CD14-positive monocyte (primary cell): Measurements from ENCODE around the gene AP4S1. TPM values are rescaled to one million over a fixed set of nuclear protein-coding genes. Genes with fewer than 3 reads are reported as not detected.

ENCODE experiments used
- DNase-seq, 3 donors: peaks; one replicate each; pipeline ENCODE4 v3.0.0-alpha.2; 2011 to 2022
- H2AFZ ChIP-seq: 2 replicates; pipeline ENCODE4 v1.6.0; 2012; ENCODE audit warnings: mild to moderate bottlenecking, low read depth, low read length, inconsistent platforms; ENCODE audit not compliant: insufficient read depth, poor library complexity, severe bottlenecking
- H3K27ac ChIP-seq, 2 donors: 1 replicate in 1 of 2; 2 replicates in 1 of 2; pipeline ENCODE4 v1.5.1; 2012 to 2013; ENCODE audit warnings: low read length in 2 of 2, control low read depth in 1 of 2, inconsistent platforms in 1 of 2, low read depth in 1 of 2, mild to moderate bottlenecking in 1 of 2
- H3K27me3 ChIP-seq, 2 donors: one replicate each; pipeline versions ENCODE4 v1.6.0 to v1.6.1; 2011 to 2013; ENCODE audit warnings: low read length in 2 of 2; ENCODE audit not compliant: control insufficient read depth in 2 of 2, insufficient read depth in 2 of 2
- H3K36me3 ChIP-seq, 2 donors: replicated peaks in 1 of 2; 1 replicate in 1 of 2; 2 replicates in 1 of 2; pipeline versions ENCODE4 v1.5.1 to v1.6.1; 2012 to 2013; ENCODE audit warnings: low read length in 2 of 2, control low read depth in 1 of 2, inconsistent platforms in 1 of 2, mild to moderate bottlenecking in 1 of 2; ENCODE audit not compliant: insufficient read depth in 2 of 2, control insufficient read depth in 1 of 2
- H3K4me1 ChIP-seq, 2 donors: 1 replicate in 1 of 2; 2 replicates in 1 of 2; pipeline versions ENCODE4 v1.5.1 to v1.6.1; 2012 to 2013; ENCODE audit warnings: low read length in 2 of 2, control low read depth in 1 of 2, inconsistent platforms in 1 of 2, mild to moderate bottlenecking in 1 of 2, moderate library complexity in 1 of 2; ENCODE audit not compliant: insufficient read depth in 2 of 2, control insufficient read depth in 1 of 2
- H3K4me2 ChIP-seq: replicated peaks from 2 replicates; pipeline ENCODE3; 2012; ENCODE audit warnings: low read length, moderate library complexity, mild to moderate bottlenecking; ENCODE audit not compliant: poor library complexity, severe bottlenecking; ENCODE audit errors: extremely low read depth
- H3K4me3 ChIP-seq, 3 experiments: fragments of 200-600 bp in 1 of 3; sonication (generic) in 1 of 3; replicated peaks in 1 of 3; 1 replicate in 2 of 3; 2 replicates in 1 of 3; pipeline ENCODE4 v1.5.1; 2011 to 2013; ENCODE audit warnings: low read length in 3 of 3, mild to moderate bottlenecking in 3 of 3, control low read depth in 2 of 3, low read depth in 2 of 3, inconsistent platforms in 1 of 3, moderate library complexity in 1 of 3
- H3K79me2 ChIP-seq: 2 replicates; pipeline ENCODE4 v1.6.0; 2012; ENCODE audit warnings: mild to moderate bottlenecking, control low read depth, inconsistent platforms, low read length, moderate library complexity; ENCODE audit not compliant: insufficient read depth
- H3K9ac ChIP-seq: 2 replicates; pipeline ENCODE4 v1.6.0; 2017; ENCODE audit warnings: low read length, mild to moderate bottlenecking; ENCODE audit not compliant: insufficient read depth, poor library complexity, severe bottlenecking
- H3K9me3 ChIP-seq, 2 donors: replicated peaks in 1 of 2; 1 replicate in 1 of 2; 2 replicates in 1 of 2; pipeline versions ENCODE4 v1.5.1 to v1.6.1; 2012 to 2013; ENCODE audit warnings: low read length in 2 of 2, control low read depth in 1 of 2; ENCODE audit not compliant: control insufficient read depth in 1 of 2, insufficient read depth in 1 of 2
- H4K20me1 ChIP-seq: 2 replicates; pipeline ENCODE4 v1.6.0; 2012; ENCODE audit warnings: mild to moderate bottlenecking, low read length, control low read depth, moderate library complexity; ENCODE audit not compliant: insufficient read depth
- H3K27ac Mint-ChIP-seq, 7 donors: one replicate each; pipeline ENCODE4 v1.8.0; 2020; ENCODE audit warnings: mild to moderate bottlenecking in 7 of 7, mixed read lengths in 7 of 7, moderate library complexity in 6 of 7, inconsistent platforms in 2 of 7
- H3K27me3 Mint-ChIP-seq, 3 donors: one replicate each; pipeline ENCODE4 v1.8.0; 2021 to 2022; ENCODE audit warnings: low read depth in 3 of 3, mild to moderate bottlenecking in 3 of 3, mixed read lengths in 3 of 3, moderate library complexity in 3 of 3, inconsistent platforms in 1 of 3
- H3K36me3 Mint-ChIP-seq, 2 donors: one replicate each; pipeline ENCODE4 v1.8.0; 2020; ENCODE audit warnings: mixed read lengths in 2 of 2, inconsistent platforms in 1 of 2, mild to moderate bottlenecking in 1 of 2
- H3K4me1 Mint-ChIP-seq: one replicate; pipeline ENCODE4 v1.8.0; 2020; ENCODE audit warnings: mild to moderate bottlenecking, mixed read lengths
- H3K4me3 Mint-ChIP-seq, 2 donors: one replicate each; pipeline ENCODE4 v1.8.0; 2020; ENCODE audit warnings: mild to moderate bottlenecking in 2 of 2, mixed read lengths in 2 of 2, moderate library complexity in 1 of 2
- H3K9me3 Mint-ChIP-seq, 7 donors: one replicate each; pipeline ENCODE4 v1.8.0; 2020 to 2022; ENCODE audit warnings: mixed read lengths in 7 of 7, mild to moderate bottlenecking in 6 of 7, moderate library complexity in 6 of 7, inconsistent platforms in 2 of 7
- CTCF ChIP-seq: fragments of 200-600 bp; IDR thresholded peaks from one replicate; pipeline ENCODE4 v1.8.0; 2022; ENCODE audit warnings: antibody characterized with exemption, mild to moderate bottlenecking
- WGBS: methylation state at CpG from one replicate; pipeline ENCODE4 v1.1.5; 2013; ENCODE audit warnings: missing lambda C conversion rate; ENCODE audit not compliant: insufficient coverage; 5-methylcytosine and 5-hydroxymethylcytosine counted together
- intact Hi-C, 2 donors: fragments of 100-400 bp; cut with micrococcal nuclease; formaldehyde crosslinking; loops; one replicate each; pipeline versions ENCODE4 v1.15.0 to v1.15.1; 2023
- polyA plus RNA-seq, 3 donors: library from polyadenylated mRNA; depleted of rRNA in 1 of 3; unstranded in 2 of 3; stranded (reverse) in 1 of 3; fragments of 300-500 nt in 2 of 3; fragments of >200 nt in 1 of 3; fragmentation: Illumina TruSeq in 2 of 3; gene quantifications; 1 replicate in 2 of 3; 2 replicates in 1 of 3; pipeline ENCODE4 v1.2.3, GENCODE V29; 2012 to 2021

AP4S1 gene
- polyA plus RNA-seq, 3 donors: 1.7 to 5.1 (median 2.8) TPM

- Histone ChIP-seq H3K4me3 (no peak overlapping the region), H4K20me1 (peaks cover 85% of the 10 kb centered on the region), H3K27ac (peak overlapping the region in 1 of 2 donors; percentile 47), H3K4me2 (no peak overlapping the region), H3K79me2 (peaks cover 89% of the 10 kb centered on the region), H3K9me3 (no peaks in the 10 kb centered on the region), H2AFZ (no peak overlapping the region), H3K4me1 (peaks cover 14 to 25% of the 10 kb centered on the region in 2 donors), H3K36me3 (no peaks in the 10 kb centered on the region), H3K9ac (no peak overlapping the region), H3K27me3 (no peaks in the 10 kb centered on the region)
- H3K27me3 Mint-ChIP-seq: no peaks in the 10 kb centered on the region
- no peak overlapping the region for H3K4me3 Mint-ChIP-seq
- H3K36me3 Mint-ChIP-seq: peaks cover 3 to 8% of the 10 kb centered on the region in 2 donors
- no peaks in the 10 kb centered on the region for H3K9me3 Mint-ChIP-seq
- peak overlapping the region in 1 of 7 donors; percentile 26 for H3K27ac Mint-ChIP-seq
- TF ChIP-seq CTCF: no peak
- intact Hi-C loops: no loop called here
- no peak for DNase-seq
- H3K4me1 Mint-ChIP-seq: peaks cover 29% of the 10 kb centered on the region
Measured at GRCh38 chr14:30990770-30991169, 34.7 kb upstream of the AP4S1 start.

- no peak for DNase-seq
- Histone ChIP-seq H3K4me2 (peak overlapping the region; percentile 7), H3K4me1 (peaks cover 14 to 25% of the 10 kb centered on the region in 2 donors), H3K79me2 (peaks cover 89% of the 10 kb centered on the region), H3K27me3 (no peaks in the 10 kb centered on the region), H3K9me3 (no peaks in the 10 kb centered on the region), H3K4me3 (no peak overlapping the region), H3K27ac (peak overlapping the region in 1 of 2 donors; percentile 47), H4K20me1 (peaks cover 85% of the 10 kb centered on the region), H3K9ac (no peak overlapping the region), H2AFZ (no peak overlapping the region), H3K36me3 (no peaks in the 10 kb centered on the region)
- Mint-ChIP-seq H3K27ac (peak overlapping the region; percentile 43 to 87 (median 68)), H3K27me3 (no peaks in the 10 kb centered on the region), H3K9me3 (no peaks in the 10 kb centered on the region), H3K4me1 (peaks cover 30% of the 10 kb centered on the region), H3K4me3 (peak overlapping the region in 1 of 2 donors; percentile 74), H3K36me3 (peaks cover 3 to 5% of the 10 kb centered on the region in 2 donors)
- no peak for TF ChIP-seq CTCF
- no CpG with 5 or more reads among the region's 2 CpGs for WGBS
- intact Hi-C loops: no loop called here
Measured at GRCh38 chr14:30991408-30991807, 34.0 kb upstream of the AP4S1 start.
